ENCODE results near the gene PRSS56.
"Not testable (repeated sequence)": the region's sequence is repeated elsewhere in the genome, so short reads cannot be mapped to it uniquely, and the experiment has no call there.

Gene PRSS56

DNA sequence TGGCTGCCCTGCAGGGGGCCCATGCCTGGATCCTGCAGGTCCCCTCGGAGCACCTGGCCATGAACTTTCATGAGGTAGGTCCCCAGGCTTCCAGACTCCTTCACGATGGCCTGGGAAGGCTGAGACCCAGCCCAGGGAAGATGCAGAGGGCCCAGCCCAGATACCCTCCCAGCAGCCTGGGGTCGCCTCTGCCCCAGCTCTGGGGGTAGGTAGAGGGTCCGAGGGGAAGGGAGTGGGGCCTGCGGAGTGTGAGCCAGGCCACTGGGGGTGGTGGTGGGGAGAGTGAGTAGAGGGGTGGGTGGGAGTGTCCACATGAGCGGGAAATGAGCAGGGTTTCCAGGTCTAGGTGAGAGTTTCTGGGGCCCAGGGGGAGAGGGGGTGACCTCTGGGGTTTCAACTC, 4.6 kb downstream of the PRSS56 start:
- no peak for DNase-seq (ENCODE audit: low read depth in 1 of 2, low spot score in 1 of 2)

DNA sequence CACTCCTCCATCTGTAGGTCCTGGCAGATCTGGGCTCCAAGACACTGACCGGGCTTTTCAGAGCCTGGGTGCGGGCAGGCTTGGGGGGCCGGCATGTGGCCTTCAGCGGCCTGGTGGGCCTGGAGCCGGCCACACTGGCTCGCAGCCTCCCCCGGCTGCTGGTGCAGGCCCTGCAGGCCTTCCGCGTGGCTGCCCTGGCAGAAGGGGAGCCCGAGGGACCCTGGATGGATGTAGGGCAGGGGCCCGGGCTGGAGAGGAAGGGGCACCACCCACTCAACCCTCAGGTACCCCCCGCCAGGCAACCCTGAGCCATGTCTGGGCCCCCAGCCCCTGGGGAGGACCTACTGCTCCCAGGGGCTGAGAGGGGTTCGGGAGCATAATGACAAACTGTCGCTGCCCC, 5.0 kb downstream of the PRSS56 start:
- DNase-seq (ENCODE audit: low read depth in 1 of 2, low spot score in 1 of 2): no peak

DNA sequence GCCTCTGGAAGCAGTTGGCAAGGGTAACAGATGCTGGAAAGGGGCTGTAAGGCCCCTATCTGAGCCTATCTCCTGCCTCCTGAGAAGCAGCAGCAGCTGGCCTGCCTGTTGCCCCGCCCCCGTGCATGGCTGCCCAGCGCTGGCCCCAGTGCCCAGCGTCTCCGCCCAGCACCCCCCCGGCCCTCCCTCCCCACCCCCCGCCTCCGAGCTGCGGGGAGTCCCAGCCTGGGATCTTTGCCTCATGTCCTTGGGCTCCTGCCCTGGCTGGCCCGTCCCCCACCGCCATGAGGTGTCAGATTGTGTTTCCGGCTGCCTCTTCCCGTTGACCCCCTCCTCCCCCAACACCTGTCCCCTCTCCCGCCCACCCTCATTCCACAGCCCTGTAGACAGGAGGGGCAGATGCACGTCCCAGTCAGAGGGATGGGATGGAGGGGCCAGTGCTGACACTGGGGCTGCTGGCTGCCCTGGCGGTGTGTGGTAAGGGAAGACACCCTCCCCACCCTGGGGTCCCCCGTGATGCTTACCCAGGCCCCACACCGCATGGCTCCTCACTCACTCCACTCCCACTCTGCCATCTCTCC, 5.7 kb downstream of the PRSS56 start, which contains the start of gene CHRND:
Gene CHRND (plus strand): TSS at position 370 of the 581 bp plus-strand sequence. CDS start 56 bp downstream, at position 426.
- no peak for DNase-seq (ENCODE audit: low read depth in 1 of 2, low spot score in 1 of 2)

DNA sequence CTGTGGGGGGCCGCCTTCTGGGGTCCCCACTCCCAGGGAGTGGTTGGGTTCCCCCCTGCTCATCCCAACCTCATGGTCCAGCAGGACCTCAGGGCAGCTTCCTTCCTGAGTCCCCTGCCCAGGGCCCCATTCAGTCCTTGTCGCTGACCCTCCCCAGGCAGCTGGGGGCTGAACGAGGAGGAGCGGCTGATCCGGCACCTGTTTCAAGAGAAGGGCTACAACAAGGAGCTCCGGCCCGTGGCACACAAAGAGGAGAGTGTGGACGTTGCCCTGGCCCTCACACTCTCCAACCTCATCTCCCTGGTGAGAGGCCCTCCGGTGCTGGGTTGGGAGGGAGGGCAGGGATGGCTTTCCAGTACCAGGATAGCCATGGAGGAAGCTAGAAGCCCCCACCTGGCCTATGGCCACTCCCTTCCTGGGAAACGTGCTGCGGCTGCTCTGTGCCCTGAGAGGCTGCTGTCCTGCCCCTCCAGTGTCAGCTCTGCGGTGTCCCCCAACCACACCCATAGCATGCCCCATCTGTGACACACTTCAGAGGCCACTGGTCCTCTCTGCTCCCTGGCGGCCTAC, 6.3 kb downstream of the PRSS56 start:
- DNase-seq (ENCODE audit: low read depth in 1 of 2, low spot score in 1 of 2): no peak

DNA sequence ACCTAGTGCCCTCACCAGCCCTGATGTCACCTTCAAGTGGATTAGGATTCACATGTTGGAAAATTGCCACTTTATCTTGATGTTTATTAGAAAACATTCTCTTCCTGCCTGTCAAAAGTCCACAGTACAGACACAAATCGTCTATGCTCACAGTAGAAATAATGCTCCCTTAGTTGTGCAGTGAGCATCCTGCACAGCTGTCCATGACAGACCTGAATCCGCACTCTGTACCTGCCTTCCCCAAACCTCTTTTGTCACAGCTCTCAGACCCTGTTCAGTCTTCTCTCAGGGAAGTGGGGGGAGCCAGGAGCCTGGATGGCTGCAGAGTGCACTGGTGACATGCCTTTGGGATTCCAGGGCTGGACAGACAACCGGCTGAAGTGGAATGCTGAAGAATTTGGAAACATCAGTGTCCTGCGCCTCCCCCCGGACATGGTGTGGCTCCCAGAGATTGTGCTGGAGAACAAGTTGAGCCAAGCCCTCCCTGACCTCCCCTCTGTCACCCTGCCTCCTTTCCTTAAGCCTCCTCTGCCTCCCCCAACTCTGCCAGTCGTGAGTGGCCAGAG, 7.8 kb downstream of the PRSS56 start:
- no peak for DNase-seq (ENCODE audit: low read depth in 1 of 2, low spot score in 1 of 2)

DNA sequence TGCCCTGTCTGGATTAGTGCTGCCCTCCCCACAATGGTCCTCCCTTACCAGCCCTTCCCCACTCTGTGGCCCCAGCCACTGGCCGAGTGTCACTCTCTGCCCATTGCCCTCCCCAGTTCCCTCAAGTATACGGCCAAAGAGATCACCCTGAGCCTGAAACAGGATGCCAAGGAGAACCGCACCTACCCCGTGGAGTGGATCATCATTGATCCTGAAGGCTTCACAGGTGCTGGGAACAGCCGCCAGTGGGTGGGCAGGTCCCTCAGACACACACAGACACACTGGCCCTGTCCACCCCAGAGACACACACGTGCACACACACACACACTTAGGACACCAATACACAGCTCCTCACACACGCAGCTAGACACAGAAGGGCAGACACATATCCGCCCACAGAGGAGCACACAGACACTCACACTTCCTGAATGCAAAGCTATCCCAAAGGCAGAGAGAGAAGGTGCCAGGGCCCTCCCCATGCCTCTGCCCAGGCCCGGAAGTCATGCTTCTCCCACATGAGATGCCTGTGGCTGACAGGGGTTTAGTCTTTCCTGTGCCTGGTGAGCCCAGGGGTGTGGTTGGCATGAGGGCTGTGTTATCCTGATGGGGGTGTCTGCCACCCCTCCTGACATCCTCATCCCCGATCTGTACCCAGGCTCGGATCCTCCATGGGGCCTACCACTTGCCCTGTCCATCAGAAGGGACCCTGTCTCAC, 8.7 kb downstream of the PRSS56 start:
- no peak for DNase-seq (ENCODE audit: low read depth in 1 of 2, low spot score in 1 of 2)

DNA sequence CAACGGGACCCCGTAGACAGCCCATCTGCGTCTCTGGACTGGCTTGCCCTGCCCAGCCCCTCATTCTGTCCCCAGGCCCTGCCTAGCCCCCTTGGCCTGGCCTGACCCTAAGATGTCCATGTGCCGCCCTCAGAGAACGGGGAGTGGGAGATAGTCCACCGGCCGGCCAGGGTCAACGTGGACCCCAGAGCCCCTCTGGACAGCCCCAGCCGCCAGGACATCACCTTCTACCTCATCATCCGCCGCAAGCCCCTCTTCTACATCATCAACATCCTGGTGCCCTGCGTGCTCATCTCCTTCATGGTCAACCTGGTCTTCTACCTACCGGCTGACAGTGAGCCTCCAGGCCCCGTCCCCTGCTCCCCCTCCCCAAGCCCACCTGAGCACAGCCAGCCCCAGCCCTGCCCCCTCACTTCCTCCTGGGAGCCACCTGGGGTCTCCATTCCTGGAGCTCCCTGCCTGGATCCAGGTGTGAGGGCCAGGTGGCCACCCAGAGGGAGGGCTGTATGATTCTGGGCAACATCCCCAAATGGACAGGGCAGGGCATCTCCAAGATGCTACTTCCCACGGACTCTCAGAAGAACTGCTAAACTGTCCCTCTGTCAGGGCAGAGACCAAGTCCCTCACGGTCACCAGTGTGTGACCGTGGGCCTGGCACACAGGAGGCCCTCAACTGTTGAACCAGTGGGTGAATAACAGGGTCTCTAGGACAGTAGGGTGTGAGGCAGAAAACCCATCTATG, 9.8 kb downstream of the PRSS56 start:
- no peak for DNase-seq (ENCODE audit: low read depth in 1 of 2, low spot score in 1 of 2)

DNA sequence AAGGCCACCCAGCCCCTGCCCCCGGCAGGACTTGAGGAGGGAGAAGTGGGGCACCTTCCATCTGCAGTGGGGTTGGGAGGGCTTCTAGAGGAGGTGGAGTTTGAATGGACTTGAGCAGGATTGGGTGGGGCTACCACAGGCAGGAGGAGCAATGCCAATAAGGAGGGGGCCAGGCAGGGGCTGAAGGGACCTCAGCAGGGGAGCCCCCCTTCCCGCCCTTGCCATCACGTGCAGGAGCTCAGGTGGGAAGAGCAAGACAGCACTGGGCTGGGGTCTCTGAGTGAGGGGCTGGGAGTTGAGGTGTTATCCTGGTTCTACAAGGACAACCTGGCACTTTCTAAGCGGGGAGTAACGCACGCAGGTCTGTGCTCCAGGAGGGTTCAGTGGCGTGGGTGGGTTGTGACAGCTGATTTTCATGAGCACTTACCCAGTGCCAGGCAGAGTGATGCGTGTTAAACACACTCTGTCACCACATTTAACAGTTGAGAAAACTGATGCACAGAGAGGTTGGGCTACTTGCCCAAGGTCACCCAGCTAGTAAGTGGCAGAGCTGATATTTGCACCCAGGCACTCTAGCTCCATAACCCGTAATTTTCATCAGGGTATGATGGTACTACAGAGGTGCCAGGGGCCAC, 10.6 kb downstream of the PRSS56 start:
- DNase-seq (ENCODE audit: low read depth in 1 of 2, low spot score in 1 of 2): no peak

DNA sequence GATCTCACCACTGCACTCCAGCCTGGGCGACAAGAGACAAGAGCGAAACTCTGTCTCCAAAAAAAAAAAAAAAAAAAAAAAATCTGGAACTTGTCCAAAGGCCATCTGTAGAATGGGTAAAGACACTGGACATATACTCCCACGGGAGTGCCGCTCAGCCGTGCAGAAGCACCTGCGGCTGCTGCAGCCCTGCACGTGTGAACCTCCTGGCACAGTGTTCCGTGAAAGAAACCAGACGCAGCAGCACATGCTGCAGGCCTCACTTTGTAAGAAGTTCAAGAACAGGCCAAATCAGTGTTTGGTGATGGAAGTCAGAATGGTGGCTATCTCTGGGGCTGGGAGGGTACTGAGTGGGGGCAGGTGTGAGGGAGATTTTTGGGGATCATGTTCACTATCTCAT, 12.2 kb downstream of the PRSS56 start:
- no peak for DNase-seq (ENCODE audit: low read depth in 1 of 2, low spot score in 1 of 2)

DNA sequence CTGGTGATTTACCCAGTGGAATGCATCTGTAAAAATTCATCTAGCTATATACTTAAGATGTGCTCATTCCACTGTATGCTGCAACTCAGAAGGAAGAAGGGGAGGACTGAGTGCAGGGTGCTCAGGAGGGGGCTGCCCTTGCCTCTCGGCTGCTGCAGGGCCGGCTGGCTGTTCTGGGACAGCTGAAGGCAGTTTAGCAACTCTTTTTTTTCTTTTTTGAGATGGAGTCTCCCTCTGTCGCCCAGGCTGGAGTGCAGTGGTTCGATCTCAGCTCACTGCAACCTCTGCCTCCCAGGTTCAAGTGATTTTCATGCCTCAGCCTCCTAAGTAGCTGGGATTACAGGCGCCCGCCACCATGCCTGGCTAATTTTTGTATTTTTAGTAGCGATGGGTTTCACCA, 12.6 kb downstream of the PRSS56 start:
- not testable (repeated sequence) for DNase-seq (ENCODE audit: low read depth in 1 of 2, low spot score in 1 of 2)

DNA sequence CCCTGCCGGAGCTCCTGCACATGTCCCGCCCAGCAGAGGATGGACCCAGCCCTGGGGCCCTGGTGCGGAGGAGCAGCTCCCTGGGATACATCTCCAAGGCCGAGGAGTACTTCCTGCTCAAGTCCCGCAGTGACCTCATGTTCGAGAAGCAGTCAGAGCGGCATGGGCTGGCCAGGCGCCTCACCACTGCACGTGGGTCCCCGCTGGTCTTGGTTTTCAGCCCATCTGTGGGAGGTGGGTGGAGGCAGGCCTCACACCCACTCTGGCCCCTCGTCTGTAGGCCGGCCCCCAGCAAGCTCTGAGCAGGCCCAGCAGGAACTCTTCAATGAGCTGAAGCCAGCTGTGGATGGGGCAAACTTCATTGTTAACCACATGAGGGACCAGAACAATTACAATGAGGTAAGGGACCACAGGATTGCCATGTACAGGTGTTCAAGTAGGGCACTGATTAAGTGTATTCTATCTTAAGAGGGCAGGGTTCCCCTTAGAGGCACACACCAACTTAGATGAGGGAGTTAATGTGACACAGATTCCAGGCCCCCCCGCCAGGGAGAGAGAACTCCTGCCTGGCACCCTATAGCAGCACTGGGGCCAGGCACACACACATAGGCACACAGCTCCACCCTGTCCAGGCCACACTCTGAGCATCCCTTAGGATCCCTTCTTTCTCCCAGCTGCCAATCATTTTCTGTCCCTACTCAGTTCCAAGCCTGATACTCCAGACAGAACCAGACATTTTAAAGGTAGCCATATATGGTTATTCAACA, 13.9 kb downstream of the PRSS56 start:
- no peak for DNase-seq (ENCODE audit: low read depth in 1 of 2, low spot score in 1 of 2)

DNA sequence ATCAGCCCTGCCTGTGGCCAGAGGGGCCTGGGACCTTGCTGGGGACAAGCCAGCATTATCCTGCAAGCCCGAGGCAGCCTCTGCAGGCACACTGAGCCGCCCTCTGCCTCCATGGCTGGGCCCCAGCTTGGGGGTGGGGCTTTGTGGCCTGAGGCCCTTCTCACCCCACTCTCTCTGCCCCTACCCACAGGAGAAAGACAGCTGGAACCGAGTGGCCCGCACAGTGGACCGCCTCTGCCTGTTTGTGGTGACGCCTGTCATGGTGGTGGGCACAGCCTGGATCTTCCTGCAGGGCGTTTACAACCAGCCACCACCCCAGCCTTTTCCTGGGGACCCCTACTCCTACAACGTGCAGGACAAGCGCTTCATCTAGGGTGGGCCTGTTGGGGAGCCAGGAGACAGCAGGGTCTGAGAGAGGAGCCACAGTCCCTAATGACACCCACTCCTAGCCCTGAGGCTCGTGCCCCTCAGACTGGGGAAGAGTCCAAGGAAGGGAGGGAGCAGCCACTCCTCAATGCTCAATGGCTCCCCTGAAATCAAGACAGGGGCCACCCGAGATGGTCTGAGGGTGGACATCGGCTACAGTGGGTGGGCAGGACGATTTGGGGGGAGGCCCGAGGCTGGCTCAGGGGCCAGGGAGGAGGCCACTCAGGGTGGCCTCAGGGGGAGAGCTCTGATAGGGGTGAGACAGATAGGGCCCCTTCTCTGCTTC, 14.9 kb downstream of the PRSS56 start:
- DNase-seq (ENCODE audit: low read depth in 1 of 2, low spot score in 1 of 2): no peak

DNA sequence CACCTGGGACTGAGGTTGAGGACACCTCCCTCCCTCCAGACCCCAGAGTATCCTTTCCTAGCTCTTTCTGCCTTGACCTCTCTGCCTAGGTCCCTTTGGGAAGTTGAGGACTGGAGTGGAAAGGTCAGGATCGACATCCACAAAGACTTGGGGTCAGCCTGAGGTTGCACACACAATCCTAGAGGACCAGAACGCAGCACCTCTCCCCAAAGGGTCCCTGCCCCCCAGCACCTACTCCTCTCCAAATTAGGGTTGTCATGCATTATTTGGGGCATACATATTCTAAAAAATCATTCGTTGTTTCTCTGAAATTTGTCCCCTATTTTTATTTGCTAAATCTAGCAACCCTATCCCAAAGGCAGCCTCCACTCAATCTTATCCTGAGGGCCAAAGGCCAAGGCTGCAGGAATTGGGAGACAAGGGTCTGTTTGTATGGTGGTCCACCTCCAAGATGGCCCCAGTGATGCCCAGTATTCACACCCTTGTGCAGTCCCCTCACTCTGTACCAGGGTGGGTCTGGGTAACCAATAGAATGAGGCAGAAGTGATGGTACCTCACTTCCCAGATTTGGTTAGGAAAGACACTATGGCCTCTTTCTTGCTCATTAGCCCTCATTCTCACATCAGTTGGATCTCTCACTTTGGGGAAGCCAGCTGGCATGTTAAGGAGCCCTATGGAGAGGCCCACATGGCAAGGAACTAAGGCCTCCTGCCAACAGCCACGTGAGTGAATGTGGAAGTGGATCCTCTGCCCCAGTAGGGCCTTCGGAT, 15.8 kb downstream of the PRSS56 start:
- no peak for DNase-seq (ENCODE audit: low read depth in 1 of 2, low spot score in 1 of 2)

DNA sequence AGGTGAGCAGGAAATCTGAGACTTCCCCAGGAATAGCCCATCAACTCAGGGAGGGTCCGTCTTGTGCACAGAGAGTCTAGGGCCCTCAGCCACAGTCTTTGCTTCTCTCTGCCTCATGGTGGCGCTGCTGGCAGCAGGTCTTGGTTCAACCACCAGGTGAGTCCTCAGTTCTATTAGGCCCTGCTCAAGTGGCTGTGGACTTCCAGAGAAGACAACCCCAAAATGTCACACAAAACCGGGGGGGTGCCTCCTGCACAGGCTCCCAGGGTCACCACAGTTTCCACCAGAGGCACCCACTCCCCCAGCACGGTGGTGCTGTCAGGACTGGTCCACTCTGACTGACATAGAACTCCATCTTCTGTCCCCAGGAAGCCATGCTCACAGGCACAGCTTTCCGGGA, 16.9 kb downstream of the PRSS56 start:
- no peak for DNase-seq (ENCODE audit: low read depth in 1 of 2, low spot score in 1 of 2)

DNA sequence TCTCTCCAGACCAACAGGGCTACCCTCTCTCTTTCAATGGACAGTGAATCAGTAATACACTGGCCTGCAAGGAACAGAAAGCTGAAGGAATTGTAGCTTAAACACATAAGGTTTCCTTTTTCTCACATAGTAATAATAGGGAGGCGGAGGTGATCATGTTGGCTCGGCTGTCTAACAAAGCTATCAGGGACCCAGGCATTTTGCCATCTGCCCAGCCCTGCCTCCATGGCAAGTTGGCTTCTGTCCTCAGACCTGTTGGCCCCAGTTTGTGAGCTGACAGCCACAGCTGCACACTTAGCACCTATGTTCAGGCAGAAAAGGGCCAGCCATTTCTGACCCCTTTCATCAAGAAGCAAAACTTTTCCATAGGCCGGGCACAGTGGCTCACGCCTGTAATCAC, 17.3 kb downstream of the PRSS56 start:
- no peak for DNase-seq (ENCODE audit: low read depth in 1 of 2, low spot score in 1 of 2)

DNA sequence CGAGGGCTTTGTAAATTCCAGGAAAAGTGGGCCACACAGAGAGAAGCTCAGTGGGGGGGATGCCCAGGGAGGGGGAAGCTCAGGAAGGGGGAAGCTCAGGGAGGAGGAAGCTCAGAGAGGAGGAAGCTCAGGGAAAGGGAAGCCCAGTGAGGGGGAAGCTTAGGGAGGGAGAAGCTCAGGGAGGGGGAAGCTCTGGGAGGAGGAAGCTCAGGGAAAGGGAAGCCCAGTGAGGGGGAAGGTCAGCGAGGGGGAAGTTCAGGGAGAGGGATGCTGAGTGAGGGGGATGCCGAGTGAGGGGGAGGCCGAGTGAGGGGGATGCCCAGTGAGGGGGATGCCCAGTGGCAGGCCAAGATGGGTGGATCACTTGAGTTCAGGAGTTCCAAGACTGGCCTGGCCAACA, 18.5 kb downstream of the PRSS56 start:
- no peak for DNase-seq (ENCODE audit: low read depth in 1 of 2, low spot score in 1 of 2)

DNA sequence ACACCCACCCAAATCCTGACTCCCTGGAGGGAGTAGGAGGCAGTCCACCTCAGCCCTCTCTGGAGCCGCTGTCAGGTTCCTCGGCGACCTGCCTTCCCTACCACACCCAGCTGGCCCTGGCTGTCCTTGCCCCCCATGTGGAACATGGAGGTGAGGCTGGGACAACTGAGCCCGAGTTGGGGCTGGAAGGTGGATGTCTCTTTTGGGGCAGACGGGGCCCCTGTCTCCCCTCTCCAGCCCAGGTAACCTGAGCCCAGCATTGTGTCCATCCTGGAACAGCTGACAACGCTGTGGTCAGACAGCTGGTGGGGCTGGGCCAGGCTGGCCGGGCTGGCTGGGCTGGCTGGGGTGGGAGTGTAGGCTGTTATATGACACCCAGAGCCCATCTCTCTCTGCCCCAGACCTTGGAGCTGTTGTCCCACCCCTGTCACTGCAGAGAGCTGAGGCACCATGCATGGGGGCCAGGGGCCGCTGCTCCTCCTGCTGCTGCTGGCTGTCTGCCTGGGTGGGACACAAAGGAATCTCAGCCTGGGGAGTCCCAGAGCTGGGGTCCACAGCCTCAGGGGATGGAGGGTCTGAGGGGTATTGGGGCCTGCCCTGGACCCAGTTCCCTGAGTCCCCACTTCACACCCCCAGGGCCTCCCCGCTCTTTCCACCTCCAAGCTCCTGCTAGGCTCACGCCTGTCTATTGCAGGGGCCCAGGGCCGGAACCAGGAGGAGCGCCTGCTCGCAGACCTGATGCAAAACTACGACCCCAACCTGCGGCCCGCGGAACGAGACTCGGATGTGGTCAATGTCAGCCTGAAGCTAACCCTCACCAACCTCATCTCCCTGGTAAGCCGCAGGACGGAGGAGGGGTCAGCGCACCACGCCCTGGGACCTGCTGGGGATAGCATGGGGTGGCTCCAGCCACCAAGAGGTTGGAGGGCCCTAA, 19.4 kb downstream of the PRSS56 start, which contains the start of gene CHRNG:
Gene CHRNG (plus strand): TSS at position 395 of the 934 bp plus-strand sequence. CDS start 56 bp downstream, at position 451.
- DNase-seq (ENCODE audit: low read depth in 1 of 2, low spot score in 1 of 2): no peak
